ENCODE measurements around the gene RAP1A. TPM values are rescaled to one million over a fixed set of nuclear protein-coding genes. Genes with fewer than 3 reads are reported as not detected.

Gene RAP1A
- total and polyA plus RNA-seq, 12 donors = 64.2 to 120 (median 99.7) TPM

DNA sequence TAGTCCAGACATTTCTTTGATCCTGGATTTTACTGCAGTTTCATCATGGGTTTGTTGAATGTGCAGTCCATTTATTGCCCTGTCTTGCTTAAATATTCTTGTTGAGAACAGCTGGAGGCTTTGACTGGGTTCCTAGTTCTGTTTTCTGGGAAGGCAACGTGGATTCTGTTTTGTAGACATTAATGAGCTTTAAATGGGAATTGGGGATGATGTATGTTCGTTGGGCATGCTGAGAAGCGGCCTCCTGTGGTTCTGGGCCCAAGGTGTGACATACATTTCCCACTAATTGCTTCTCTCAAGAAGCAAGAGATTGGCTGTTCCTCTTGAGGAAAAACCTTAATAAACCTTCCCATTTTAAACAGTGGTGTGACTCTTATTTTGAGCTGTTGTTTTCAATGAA, 96.7 kb downstream of the RAP1A start:
- ATAC-seq (no peak), DNase-seq (no peak)
- Histone ChIP-seq H3K36me3 (peaks cover 0 to 49% (median 4%) of the 10 kb centered on the region in 9 donors), H3K27me3 (no peaks in the 10 kb centered on the region), H3K4me3 (no peak overlapping the region), H3K9me3 (no peaks in the 10 kb centered on the region), H3K27ac (no peak overlapping the region), H3K4me1 (peaks cover 12 to 30% (median 25%) of the 10 kb centered on the region in 9 donors)
- intact Hi-C loops (cut with DNase I) = loop anchor here in 3 of 10 donors (5.0 kb wide), 2 partner anchors 36 to 41 kb away; partner anchors contain the start of gene DDX20 (in 1 of the 3)
- WGBS, 2 donors = 76 to 77% methylated on average over 3 of the region's 3 CpGs
- TF ChIP-seq, protein P1, sequence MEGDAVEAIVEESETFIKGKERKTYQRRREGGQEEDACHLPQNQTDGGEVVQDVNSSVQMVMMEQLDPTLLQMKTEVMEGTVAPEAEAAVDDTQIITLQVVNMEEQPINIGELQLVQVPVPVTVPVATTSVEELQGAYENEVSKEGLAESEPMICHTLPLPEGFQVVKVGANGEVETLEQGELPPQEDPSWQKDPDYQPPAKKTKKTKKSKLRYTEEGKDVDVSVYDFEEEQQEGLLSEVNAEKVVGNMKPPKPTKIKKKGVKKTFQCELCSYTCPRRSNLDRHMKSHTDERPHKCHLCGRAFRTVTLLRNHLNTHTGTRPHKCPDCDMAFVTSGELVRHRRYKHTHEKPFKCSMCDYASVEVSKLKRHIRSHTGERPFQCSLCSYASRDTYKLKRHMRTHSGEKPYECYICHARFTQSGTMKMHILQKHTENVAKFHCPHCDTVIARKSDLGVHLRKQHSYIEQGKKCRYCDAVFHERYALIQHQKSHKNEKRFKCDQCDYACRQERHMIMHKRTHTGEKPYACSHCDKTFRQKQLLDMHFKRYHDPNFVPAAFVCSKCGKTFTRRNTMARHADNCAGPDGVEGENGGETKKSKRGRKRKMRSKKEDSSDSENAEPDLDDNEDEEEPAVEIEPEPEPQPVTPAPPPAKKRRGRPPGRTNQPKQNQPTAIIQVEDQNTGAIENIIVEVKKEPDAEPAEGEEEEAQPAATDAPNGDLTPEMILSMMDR (IDR thresholded peaks at IDR 0.05) = no peak

DNA sequence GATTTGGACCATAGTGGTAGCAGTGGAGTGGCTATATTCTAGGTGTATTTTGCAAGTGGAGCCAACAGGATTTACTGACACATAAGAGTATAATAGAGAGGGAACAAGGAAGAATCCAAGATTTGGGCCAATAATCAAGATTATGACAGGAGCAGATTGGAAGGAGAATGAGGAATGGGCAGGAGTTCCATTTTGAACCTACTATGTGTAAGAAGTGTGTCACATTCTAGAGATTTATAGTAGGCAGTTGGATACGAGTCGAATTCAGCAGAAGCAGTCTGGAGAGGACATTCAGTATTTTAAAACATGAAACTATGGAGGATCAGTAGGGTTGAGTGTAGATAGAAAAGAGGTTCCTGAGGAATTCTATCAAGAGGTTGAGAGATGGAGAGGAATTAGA, 97.9 kb downstream of the RAP1A start:
- TF ChIP-seq, protein P1 (IDR thresholded peaks at IDR 0.05) = no peak
- Histone ChIP-seq H3K27ac (no peak overlapping the region), H3K36me3 (peaks cover 0 to 37% (median 4%) of the 10 kb centered on the region in 9 donors), H3K9me3 (no peaks in the 10 kb centered on the region), H3K27me3 (no peaks in the 10 kb centered on the region), H3K4me1 (peaks cover 20 to 40% (median 34%) of the 10 kb centered on the region in 9 donors), H3K4me3 (no peak overlapping the region)
- 96 to 97% methylated on average over 2 of the region's 2 CpGs for WGBS, 2 donors
- DNase-seq = no peak
- intact Hi-C loops (cut with DNase I) = loop anchor here in 3 of 10 donors (5.0 kb wide), 2 partner anchors 35 to 40 kb away; partner anchors contain the start of gene DDX20 (in 1 of the 3)
- ATAC-seq = no peak

GRCh38 chr1:111719135-111719534, 99.5 kb downstream of the RAP1A start:
- ATAC-seq (no peak), DNase-seq (no peak)
- H3K4me3 ChIP-seq = no peak overlapping the region
- TF ChIP-seq, protein P1 (IDR thresholded peaks at IDR 0.05) = no peak
- peaks cover 0 to 20% (median 0%) of the 10 kb centered on the region in 9 donors for H3K36me3 ChIP-seq
- H3K4me1 ChIP-seq = peaks cover 24 to 56% (median 49%) of the 10 kb centered on the region in 9 donors
- peak overlapping the region in 9 of 10 donors; percentile 46 to 94 (median 84) for H3K27ac ChIP-seq
- H3K9me3 ChIP-seq = no peaks in the 10 kb centered on the region
- 97% methylated on average over 5 of the region's 5 CpGs for WGBS, 2 donors
- intact Hi-C loops (cut with DNase I) = loop anchor here in 3 of 10 donors (5.0 kb wide), 2 partner anchors 33 to 38 kb away; partner anchors contain the start of gene DDX20 (in 1 of the 3)
- no peaks in the 10 kb centered on the region for H3K27me3 ChIP-seq

DNA sequence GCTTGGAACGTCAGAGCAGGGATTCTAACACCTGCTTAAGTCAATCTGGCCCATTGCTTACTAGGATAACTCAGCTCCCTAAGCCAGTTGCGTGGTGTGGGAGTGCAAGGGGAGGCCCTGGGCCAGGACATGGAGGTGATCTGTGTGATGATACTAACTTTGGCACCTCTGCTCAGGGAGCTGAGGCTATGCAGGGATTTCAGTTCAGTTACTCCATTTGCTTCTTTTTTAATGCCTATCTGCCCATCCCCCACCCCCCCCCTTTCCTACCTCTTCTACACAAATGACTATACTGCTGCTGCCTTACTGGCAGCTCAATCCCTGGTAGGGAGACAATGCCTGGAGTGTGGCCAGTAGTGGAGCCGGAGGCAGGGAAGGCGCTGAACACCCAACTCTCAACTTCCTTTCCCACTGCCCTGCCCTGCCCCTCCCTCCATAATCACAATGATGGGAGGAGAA, 100.1 kb downstream of the RAP1A start:
- Histone ChIP-seq H3K4me1 (peaks cover 24 to 59% (median 51%) of the 10 kb centered on the region in 9 donors), H3K4me3 (no peak overlapping the region), H3K9me3 (no peaks in the 10 kb centered on the region), H3K27me3 (no peaks in the 10 kb centered on the region), H3K36me3 (peaks cover 0 to 19% (median 0%) of the 10 kb centered on the region in 9 donors), H3K27ac (peak overlapping the region; percentile 46 to 94 (median 84))
- TF ChIP-seq, protein P1 (IDR thresholded peaks at IDR 0.05) = no peak
- peak; percentile 60 to 88 (median 80) for ATAC-seq
- intact Hi-C loops (cut with DNase I) = loop anchor here in 6 of 10 donors (1.0 to 5.0 kb wide), 4 partner anchors 19 to 38 kb away; partner anchors contain the start of genes INKA2 (in 4 of the 6) and DDX20 (in 1 of the 6)
- 43 to 52% methylated on average over 4 of the region's 4 CpGs for WGBS, 2 donors
- DNase-seq = peak; percentile 60 to 87
